ENCODE measurements around the gene B3GALT4. TPM values are rescaled to one million over a fixed set of nuclear protein-coding genes. Genes with fewer than 3 reads are reported as not detected.

B3GALT4 gene
- total and polyA plus RNA-seq, 2 of the 13 experiments (the other 11 are each of a cell fraction or from before 2014, with no cell fraction given), result 0.04 to 0.27 TPM

- no peak for TF ChIP-seq ZNF800 (CRISPR knock-in tag; IDR thresholded peaks at IDR 0.05)
- no peak for TF ChIP-seq ZNF556 (CRISPR knock-in tag; IDR thresholded peaks at IDR 0.05; ENCODE audit: borderline replicate concordance)
- no peak for TF ChIP-seq ZGPAT (CRISPR knock-in tag; IDR thresholded peaks at IDR 0.05)
- no peak for TF ChIP-seq STAT5B (CRISPR knock-in tag; IDR thresholded peaks at IDR 0.05)
- peak; percentile 35; the same call in 1 of the 2 replicates for TF ChIP-seq MNT (IDR thresholded peaks at IDR 0.05)
- no peak for TF ChIP-seq KLF6 (CRISPR knock-in tag; IDR thresholded peaks at IDR 0.05)
- TF ChIP-seq IRF9 (CRISPR knock-in tag; IDR thresholded peaks at IDR 0.05; ENCODE audit: borderline replicate concordance), result no peak
- no peak for TF ChIP-seq ZFP36L1 (CRISPR knock-in tag; IDR thresholded peaks at IDR 0.05)
- no peak for TF ChIP-seq ZNF530 (CRISPR knock-in tag; IDR thresholded peaks at IDR 0.05; ENCODE audit: low read depth)
- no peak for TF ChIP-seq MXD4 (CRISPR knock-in tag; IDR thresholded peaks at IDR 0.05)
- TF ChIP-seq RCOR2 (CRISPR knock-in tag; IDR thresholded peaks at IDR 0.05), result no peak
- no peak for TF ChIP-seq ZBTB43 (CRISPR knock-in tag; conservative IDR thresholded peaks at IDR 0.05)
- no peak for TF ChIP-seq ZNF180 (CRISPR knock-in tag; IDR thresholded peaks at IDR 0.05; ENCODE audit: borderline replicate concordance, low read depth)
- TF ChIP-seq POLR2AphosphoS5 (IDR thresholded peaks at IDR 0.05; ENCODE audit: low read depth, low read length), result peak; percentile 29; the same call in 1 of the 2 replicates
- no peak for TF ChIP-seq KDM1A (CRISPR knock-in tag; IDR thresholded peaks at IDR 0.05)
- TF ChIP-seq SALL1 (CRISPR knock-in tag; IDR thresholded peaks at IDR 0.05), result no peak
- TF ChIP-seq ZBTB42 (CRISPR knock-in tag; IDR thresholded peaks at IDR 0.05), result no peak
- no peak for TF ChIP-seq ZSCAN20 (CRISPR knock-in tag; IDR thresholded peaks at IDR 0.05; ENCODE audit: borderline replicate concordance)
- TF ChIP-seq, protein P1, sequence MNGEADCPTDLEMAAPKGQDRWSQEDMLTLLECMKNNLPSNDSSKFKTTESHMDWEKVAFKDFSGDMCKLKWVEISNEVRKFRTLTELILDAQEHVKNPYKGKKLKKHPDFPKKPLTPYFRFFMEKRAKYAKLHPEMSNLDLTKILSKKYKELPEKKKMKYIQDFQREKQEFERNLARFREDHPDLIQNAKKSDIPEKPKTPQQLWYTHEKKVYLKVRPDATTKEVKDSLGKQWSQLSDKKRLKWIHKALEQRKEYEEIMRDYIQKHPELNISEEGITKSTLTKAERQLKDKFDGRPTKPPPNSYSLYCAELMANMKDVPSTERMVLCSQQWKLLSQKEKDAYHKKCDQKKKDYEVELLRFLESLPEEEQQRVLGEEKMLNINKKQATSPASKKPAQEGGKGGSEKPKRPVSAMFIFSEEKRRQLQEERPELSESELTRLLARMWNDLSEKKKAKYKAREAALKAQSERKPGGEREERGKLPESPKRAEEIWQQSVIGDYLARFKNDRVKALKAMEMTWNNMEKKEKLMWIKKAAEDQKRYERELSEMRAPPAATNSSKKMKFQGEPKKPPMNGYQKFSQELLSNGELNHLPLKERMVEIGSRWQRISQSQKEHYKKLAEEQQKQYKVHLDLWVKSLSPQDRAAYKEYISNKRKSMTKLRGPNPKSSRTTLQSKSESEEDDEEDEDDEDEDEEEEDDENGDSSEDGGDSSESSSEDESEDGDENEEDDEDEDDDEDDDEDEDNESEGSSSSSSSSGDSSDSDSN (CRISPR knock-in tag; IDR thresholded peaks at IDR 0.05), result no peak
- TF ChIP-seq NFKBIZ (CRISPR knock-in tag; IDR thresholded peaks at IDR 0.05), result no peak
These were observed 37.6 kb downstream of the B3GALT4 start (continued) for GRCh38 chr6:33314515-33314942.
